ENCODE results near the gene CGB7.
A peak's percentile ranks its signal among the peaks of the same experiment; 100 is the strongest.
"Not testable (repeated sequence)": the region's sequence is repeated elsewhere in the genome, so short reads cannot be mapped to it uniquely, and the experiment has no call there.

CGB7 gene

GRCh38 chr19:49018388-49019241 is 38.9 kb downstream of the CGB7 start:
- H3K27me3 ChIP-seq (ENCODE audit: control insufficient read depth in 1 of 2, insufficient read depth in 2 of 2, low read length in 2 of 2) = peaks cover 0 to 37% of the 10 kb centered on the region in 2 donors
- not testable (repeated sequence) for H3K9ac ChIP-seq (ENCODE audit: low read length); H3K4me1 ChIP-seq (ENCODE audit: insufficient read depth, low read length); H3K9me3 ChIP-seq (ENCODE audit: low read length); H3K27ac ChIP-seq (ENCODE audit: low read depth, low read length)
- peaks cover 10% of the 10 kb centered on the region for H3K36me3 ChIP-seq (ENCODE audit: insufficient read depth, low read length)
- peak overlapping the region in 1 of 2 donors; percentile 53 for H3K4me3 ChIP-seq (ENCODE audit: low read depth in 1 of 2, low read length in 2 of 2)

- Histone ChIP-seq H3K27ac (ENCODE audit: low read depth, low read length) (no peak overlapping the region), H3K4me1 (ENCODE audit: insufficient read depth, low read length) (no peaks in the 10 kb centered on the region), H3K9ac (ENCODE audit: low read length) (no peak overlapping the region), H3K4me3 (ENCODE audit: low read depth in 1 of 2, low read length in 2 of 2) (peak overlapping the region; percentile 53 to 64), H3K9me3 (ENCODE audit: low read length) (no peaks in the 10 kb centered on the region), H3K36me3 (ENCODE audit: insufficient read depth, low read length) (peaks cover 10% of the 10 kb centered on the region), H3K27me3 (ENCODE audit: control insufficient read depth in 1 of 2, insufficient read depth in 2 of 2, low read length in 2 of 2) (peaks cover 0 to 37% of the 10 kb centered on the region in 2 donors)
Observed at GRCh38 chr19:49017666-49018351, 39.7 kb downstream of the CGB7 start.

- Histone ChIP-seq H3K9ac (ENCODE audit: low read length) (no peak within 1 kb of the TSS), H3K27ac (ENCODE audit: low read depth, low read length) (no peak within 1 kb of the TSS), H3K36me3 (ENCODE audit: insufficient read depth, low read length) (peaks cover 10% of the 10 kb centered on the region), H3K4me1 (ENCODE audit: insufficient read depth, low read length) (no peaks in the 10 kb centered on the region), H3K4me3 (ENCODE audit: low read depth in 1 of 2, low read length in 2 of 2) (peak within 1 kb of the TSS; percentile 53 to 64), H3K27me3 (ENCODE audit: control insufficient read depth in 1 of 2, insufficient read depth in 2 of 2, low read length in 2 of 2) (peaks cover 0 to 37% of the 10 kb centered on the region in 2 donors), H3K9me3 (ENCODE audit: low read length) (no peaks in the 10 kb centered on the region)
Observed at GRCh38 chr19:49017041-49017665, 40.4 kb downstream of the CGB7 start, which contains the start of gene LHB. Gene LHB (minus strand): TSS chr19:49017091. CDS start chr19:49017081, 10 bp downstream.

GRCh38 chr19:49016067-49016839 is 41.3 kb downstream of the CGB7 start:
- Histone ChIP-seq H3K27ac (ENCODE audit: low read depth, low read length) (no peak overlapping the region), H3K27me3 (ENCODE audit: control insufficient read depth in 1 of 2, insufficient read depth in 2 of 2, low read length in 2 of 2) (peaks cover 0 to 37% of the 10 kb centered on the region in 2 donors), H3K9me3 (ENCODE audit: low read length) (no peaks in the 10 kb centered on the region), H3K36me3 (ENCODE audit: insufficient read depth, low read length) (peaks cover 10% of the 10 kb centered on the region), H3K9ac (ENCODE audit: low read length) (no peak overlapping the region), H3K4me1 (ENCODE audit: insufficient read depth, low read length) (no peaks in the 10 kb centered on the region), H3K4me3 (ENCODE audit: low read depth in 1 of 2, low read length in 2 of 2) (no peak overlapping the region)

- Histone ChIP-seq H3K36me3 (ENCODE audit: insufficient read depth, low read length) (peaks cover 20% of the 10 kb centered on the region), H3K9me3 (ENCODE audit: low read length) (no peaks in the 10 kb centered on the region), H3K27me3 (ENCODE audit: control insufficient read depth in 1 of 2, insufficient read depth in 2 of 2, low read length in 2 of 2) (peaks cover 0 to 24% of the 10 kb centered on the region in 2 donors), H3K27ac (ENCODE audit: low read depth, low read length) (no peak overlapping the region), H3K4me1 (ENCODE audit: insufficient read depth, low read length) (no peaks in the 10 kb centered on the region), H3K9ac (ENCODE audit: low read length) (no peak overlapping the region), H3K4me3 (ENCODE audit: low read depth in 1 of 2, low read length in 2 of 2) (no peak overlapping the region)
Observed at GRCh38 chr19:49014870-49015255, 42.7 kb downstream of the CGB7 start.

GRCh38 chr19:49014123-49014869 is 43.3 kb downstream of the CGB7 start:
- Histone ChIP-seq H3K27ac (ENCODE audit: low read depth, low read length) (no peak overlapping the region), H3K27me3 (ENCODE audit: control insufficient read depth in 1 of 2, insufficient read depth in 2 of 2, low read length in 2 of 2) (peaks cover 0 to 18% of the 10 kb centered on the region in 2 donors), H3K4me3 (ENCODE audit: low read depth in 1 of 2, low read length in 2 of 2) (no peak overlapping the region), H3K36me3 (ENCODE audit: insufficient read depth, low read length) (peaks cover 23% of the 10 kb centered on the region), H3K9me3 (ENCODE audit: low read length) (no peaks in the 10 kb centered on the region), H3K4me1 (ENCODE audit: insufficient read depth, low read length) (no peaks in the 10 kb centered on the region), H3K9ac (ENCODE audit: low read length) (no peak overlapping the region)

GRCh38 chr19:49011194-49011593 is 46.4 kb downstream of the CGB7 start:
- peaks cover 29% of the 10 kb centered on the region for H3K36me3 ChIP-seq (ENCODE audit: insufficient read depth, low read length)
- no peak overlapping the region for H3K27ac ChIP-seq (ENCODE audit: low read depth, low read length)
- no peaks in the 10 kb centered on the region for H3K27me3 ChIP-seq (ENCODE audit: control insufficient read depth in 1 of 2, insufficient read depth in 2 of 2, low read length in 2 of 2)
- H3K4me3 ChIP-seq (ENCODE audit: low read depth in 1 of 2, low read length in 2 of 2) = no peak overlapping the region
- no peaks in the 10 kb centered on the region for H3K4me1 ChIP-seq (ENCODE audit: insufficient read depth, low read length)
- no peaks in the 10 kb centered on the region for H3K9me3 ChIP-seq (ENCODE audit: low read length)
- no peak overlapping the region for H3K9ac ChIP-seq (ENCODE audit: low read length)

- Histone ChIP-seq H3K9me3 (ENCODE audit: low read length) (no peaks in the 10 kb centered on the region), H3K4me3 (ENCODE audit: low read depth in 1 of 2, low read length in 2 of 2) (no peak overlapping the region), H3K36me3 (ENCODE audit: insufficient read depth, low read length) (peaks cover 27% of the 10 kb centered on the region), H3K27me3 (ENCODE audit: control insufficient read depth in 1 of 2, insufficient read depth in 2 of 2, low read length in 2 of 2) (no peaks in the 10 kb centered on the region), H3K4me1 (ENCODE audit: insufficient read depth, low read length) (no peaks in the 10 kb centered on the region), H3K9ac (ENCODE audit: low read length) (no peak overlapping the region), H3K27ac (ENCODE audit: low read depth, low read length) (no peak overlapping the region)
Observed at GRCh38 chr19:49010453-49010852, 47.1 kb downstream of the CGB7 start.

GRCh38 chr19:49009828-49010227 is 47.7 kb downstream of the CGB7 start:
- H3K9ac ChIP-seq (ENCODE audit: low read length) = no peak overlapping the region
- no peaks in the 10 kb centered on the region for H3K27me3 ChIP-seq (ENCODE audit: control insufficient read depth in 1 of 2, insufficient read depth in 2 of 2, low read length in 2 of 2)
- no peak overlapping the region for H3K4me3 ChIP-seq (ENCODE audit: low read depth in 1 of 2, low read length in 2 of 2)
- peaks cover 29% of the 10 kb centered on the region for H3K36me3 ChIP-seq (ENCODE audit: insufficient read depth, low read length)
- H3K9me3 ChIP-seq (ENCODE audit: low read length) = no peaks in the 10 kb centered on the region
- no peak overlapping the region for H3K27ac ChIP-seq (ENCODE audit: low read depth, low read length)
- H3K4me1 ChIP-seq (ENCODE audit: insufficient read depth, low read length) = no peaks in the 10 kb centered on the region

GRCh38 chr19:49006905-49007304 is 50.6 kb downstream of the CGB7 start:
- Histone ChIP-seq H3K27ac (ENCODE audit: low read depth, low read length) (no peak overlapping the region), H3K27me3 (ENCODE audit: control insufficient read depth in 1 of 2, insufficient read depth in 2 of 2, low read length in 2 of 2) (no peaks in the 10 kb centered on the region), H3K9ac (ENCODE audit: low read length) (no peak overlapping the region), H3K4me1 (ENCODE audit: insufficient read depth, low read length) (no peaks in the 10 kb centered on the region), H3K4me3 (ENCODE audit: low read depth in 1 of 2, low read length in 2 of 2) (no peak overlapping the region), H3K9me3 (ENCODE audit: low read length) (no peaks in the 10 kb centered on the region), H3K36me3 (ENCODE audit: insufficient read depth, low read length) (peaks cover 37% of the 10 kb centered on the region)

Data from muscle layer of colon (tissue), 2 donors.